HL-60/S4 treated with retinoic acid at 250 ng/mL for 4 days and 3 days (cell line): ENCODE results near the gene KCNIP2.
"Not testable (repeated sequence)": the region's sequence is repeated elsewhere in the genome, so short reads cannot be mapped to it uniquely, and the experiment has no call there.

Source experiments
- in situ Hi-C: fragments of 300-500 bp; cut with MboI; formaldehyde crosslinking; loops from 2 replicates; pipeline ENCODE4 v1.7.0; 2022; ENCODE audit warnings: low sequenced_read_pairs

The KCNIP2 gene

GRCh38 chr10:101829561-101830315 lies 13.9 kb downstream of the KCNIP2 start:
- in situ Hi-C loops, result no loop called here

DNA sequence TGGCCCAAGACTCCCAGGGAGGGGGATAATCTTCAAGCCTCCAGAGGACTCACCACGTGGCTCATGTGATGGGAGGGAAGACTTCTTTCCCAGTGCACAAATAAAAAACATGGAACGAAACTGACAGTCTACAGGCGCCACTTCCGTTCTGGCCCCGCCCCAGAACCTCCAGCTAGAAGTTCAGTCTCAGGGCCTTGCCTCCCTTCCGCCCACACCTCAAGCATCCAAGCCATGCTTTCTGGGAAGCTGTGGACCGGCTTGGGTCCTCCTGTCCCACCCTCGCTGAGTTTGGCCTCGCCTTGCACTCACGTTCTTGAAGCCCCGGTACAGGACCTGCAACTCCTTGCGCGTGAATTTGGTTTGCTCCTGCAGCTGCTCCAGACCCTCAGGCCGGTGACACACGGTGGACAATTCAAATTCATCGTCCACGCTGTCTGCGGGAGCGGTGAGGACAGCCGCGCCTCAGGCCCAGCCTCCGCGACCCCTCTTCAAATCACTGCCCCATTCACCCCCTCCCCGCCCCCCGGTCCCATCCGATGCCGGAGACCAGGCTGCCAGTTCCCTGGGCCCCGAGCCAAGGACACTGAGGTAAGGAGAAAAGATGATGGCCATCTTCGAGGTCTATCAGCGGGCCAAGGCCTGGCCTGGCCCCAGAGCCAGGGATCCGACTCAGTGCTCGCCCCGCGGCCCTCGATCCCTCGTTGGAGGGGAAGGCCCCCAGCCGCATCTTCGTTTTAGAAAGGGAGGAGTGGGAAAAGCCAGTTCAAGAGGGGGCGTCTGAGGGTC lies 14.6 kb downstream of the KCNIP2 start:
- in situ Hi-C loops, result no loop called here

GRCh38 chr10:101827919-101828600 lies 15.5 kb downstream of the KCNIP2 start:
- in situ Hi-C loops, result no loop called here

GRCh38 chr10:101826852-101827434 lies 16.7 kb downstream of the KCNIP2 start:
- in situ Hi-C loops, result no loop called here

DNA sequence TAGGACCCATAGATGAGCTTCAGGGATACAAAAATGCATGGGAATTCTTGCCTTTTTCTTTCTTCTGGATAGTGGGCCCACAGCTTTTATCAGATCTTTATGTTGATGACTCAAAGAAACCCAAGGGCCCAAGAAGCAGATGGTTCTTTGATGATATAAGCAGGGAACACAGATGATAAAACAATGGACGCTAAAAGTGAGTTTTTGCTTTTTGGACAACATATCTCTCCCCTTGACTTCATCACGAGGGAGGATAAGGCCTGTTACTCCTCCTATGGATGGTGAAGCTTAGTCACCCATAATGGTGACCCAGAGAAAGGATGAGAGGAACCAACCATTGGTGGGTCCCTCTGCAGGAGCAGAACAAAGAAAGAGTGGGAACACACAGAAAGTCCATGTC lies 18.9 kb downstream of the KCNIP2 start:
- in situ Hi-C loops, result no loop called here

- in situ Hi-C loops, result no loop called here
These were observed 24.5 kb downstream of the KCNIP2 start for GRCh38 chr10:101818872-101819633.

- in situ Hi-C loops, result no loop called here
These were observed 25.3 kb downstream of the KCNIP2 start, which contains the start of gene OGA for GRCh38 chr10:101818119-101818871. Gene OGA, minus strand, starts transcription at chr10:101818444. Its CDS starts 422 bp downstream, at chr10:101818022.

GRCh38 chr10:101817337-101818118 lies 26.1 kb downstream of the KCNIP2 start:
- in situ Hi-C loops, result no loop called here

- in situ Hi-C loops, result no loop called here
These were observed 26.7 kb downstream of the KCNIP2 start for GRCh38 chr10:101816913-101817336.

- in situ Hi-C loops, result no loop called here
These were observed 27.2 kb downstream of the KCNIP2 start for GRCh38 chr10:101816376-101816775.

DNA sequence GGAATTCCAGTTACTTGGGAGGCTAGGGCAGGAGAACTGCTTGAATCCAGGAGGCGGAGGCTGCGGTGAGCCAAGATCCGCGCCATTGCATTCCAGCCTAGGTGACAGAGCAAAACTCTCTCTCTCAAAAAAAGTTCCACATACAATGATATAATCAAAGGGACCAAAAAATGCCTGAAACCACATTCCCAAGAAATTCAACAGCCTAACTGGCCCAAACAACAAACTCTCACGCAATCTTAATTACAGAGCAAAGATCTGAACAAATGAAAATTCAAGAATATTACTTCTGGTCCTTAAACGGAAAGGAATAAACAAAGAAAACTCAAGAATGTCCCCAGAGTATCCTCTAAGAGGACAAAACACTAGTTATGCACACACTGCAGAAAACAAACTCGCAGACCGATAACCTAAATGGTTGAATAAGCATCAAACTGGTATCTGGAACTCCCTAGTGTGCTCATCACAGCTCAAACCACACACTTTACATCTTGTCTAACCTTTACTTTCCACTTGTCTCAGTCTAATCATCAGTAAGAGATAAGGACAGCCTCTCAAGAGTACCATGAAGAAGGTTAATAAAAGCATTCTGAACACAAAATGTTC lies 29.0 kb downstream of the KCNIP2 start:
- in situ Hi-C loops, result no loop called here

GRCh38 chr10:101812606-101813005 lies 31.0 kb downstream of the KCNIP2 start:
- in situ Hi-C loops, result no loop called here

DNA sequence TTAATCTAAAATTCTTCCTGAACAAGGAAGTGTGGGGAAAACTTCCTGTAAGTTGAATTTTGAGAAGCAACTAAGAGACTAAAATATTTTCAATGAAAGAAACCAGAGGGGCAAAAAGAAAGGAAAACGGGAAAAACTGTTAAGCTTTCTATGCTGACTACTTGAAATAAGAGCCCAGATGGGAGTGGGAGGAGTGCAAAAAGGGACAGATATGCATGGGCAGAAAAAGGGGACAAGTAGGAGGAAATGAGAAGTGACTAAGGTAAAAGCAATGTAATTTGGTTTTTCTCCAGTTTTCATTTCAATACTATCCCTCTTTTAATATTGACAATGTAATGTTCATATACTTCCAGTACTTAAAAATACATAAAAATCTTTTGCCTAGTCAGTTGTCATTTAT lies 36.4 kb downstream of the KCNIP2 start:
- in situ Hi-C loops, result no loop called here

GRCh38 chr10:101803511-101803910 lies 40.1 kb downstream of the KCNIP2 start:
- in situ Hi-C loops, result no loop called here

- in situ Hi-C loops, result no loop called here
These were observed 46.1 kb downstream of the KCNIP2 start for GRCh38 chr10:101797403-101798059.

- in situ Hi-C loops, result no loop called here
These were observed 50.1 kb downstream of the KCNIP2 start for GRCh38 chr10:101793526-101793925.

DNA sequence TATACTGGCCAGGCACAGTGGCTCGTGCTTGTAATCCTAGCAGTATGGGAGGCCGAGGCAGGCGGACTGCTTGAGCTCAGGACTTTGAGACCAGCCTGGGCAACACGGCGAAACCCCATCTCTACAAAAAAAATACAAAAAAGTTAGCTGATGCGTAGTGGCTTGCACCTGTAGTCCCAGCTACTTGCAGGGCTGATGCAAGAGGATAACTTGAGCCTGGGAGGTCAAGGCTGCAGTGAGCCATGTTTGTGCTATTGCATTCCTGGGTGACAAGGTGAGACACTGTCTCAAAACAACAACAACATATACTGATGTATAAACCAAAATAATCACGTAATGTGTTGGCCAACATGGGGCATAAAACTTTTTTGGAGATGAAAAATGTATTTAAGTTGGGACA lies 53.9 kb downstream of the KCNIP2 start:
- in situ Hi-C loops, result no loop called here

DNA sequence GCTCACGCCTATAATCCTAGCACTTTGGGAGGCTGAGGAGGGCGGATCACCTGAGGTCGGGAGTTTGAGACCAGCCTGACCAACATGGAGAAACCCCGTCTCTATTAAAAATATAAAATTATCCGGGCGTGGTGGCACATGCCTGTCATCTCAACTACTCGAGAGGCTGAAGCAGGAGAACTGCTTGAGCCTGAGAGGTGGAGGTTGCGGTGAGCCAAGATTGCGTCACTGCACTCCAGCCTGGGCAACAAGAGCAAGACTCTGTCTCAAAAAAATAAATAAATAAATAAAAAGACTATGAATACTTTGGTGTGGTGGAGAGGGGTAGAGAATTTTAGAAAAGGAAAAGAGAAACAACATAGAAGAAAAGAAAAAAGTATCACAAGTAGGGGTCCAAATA lies 54.4 kb downstream of the KCNIP2 start:
- in situ Hi-C loops, result not testable (repeated sequence)
